ENCODE results near the gene RPS3.

GRCh38 chr11:75450826-75451821, 51.8 kb downstream of the RPS3 start:
- TF ChIP-seq, protein P1, sequence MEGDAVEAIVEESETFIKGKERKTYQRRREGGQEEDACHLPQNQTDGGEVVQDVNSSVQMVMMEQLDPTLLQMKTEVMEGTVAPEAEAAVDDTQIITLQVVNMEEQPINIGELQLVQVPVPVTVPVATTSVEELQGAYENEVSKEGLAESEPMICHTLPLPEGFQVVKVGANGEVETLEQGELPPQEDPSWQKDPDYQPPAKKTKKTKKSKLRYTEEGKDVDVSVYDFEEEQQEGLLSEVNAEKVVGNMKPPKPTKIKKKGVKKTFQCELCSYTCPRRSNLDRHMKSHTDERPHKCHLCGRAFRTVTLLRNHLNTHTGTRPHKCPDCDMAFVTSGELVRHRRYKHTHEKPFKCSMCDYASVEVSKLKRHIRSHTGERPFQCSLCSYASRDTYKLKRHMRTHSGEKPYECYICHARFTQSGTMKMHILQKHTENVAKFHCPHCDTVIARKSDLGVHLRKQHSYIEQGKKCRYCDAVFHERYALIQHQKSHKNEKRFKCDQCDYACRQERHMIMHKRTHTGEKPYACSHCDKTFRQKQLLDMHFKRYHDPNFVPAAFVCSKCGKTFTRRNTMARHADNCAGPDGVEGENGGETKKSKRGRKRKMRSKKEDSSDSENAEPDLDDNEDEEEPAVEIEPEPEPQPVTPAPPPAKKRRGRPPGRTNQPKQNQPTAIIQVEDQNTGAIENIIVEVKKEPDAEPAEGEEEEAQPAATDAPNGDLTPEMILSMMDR (IDR thresholded peaks at IDR 0.05 in 2 of 3, conservative IDR thresholded peaks at IDR 0.05 in 1 of 3; ENCODE audit: borderline replicate concordance in 1 of 3, insufficient read depth in 1 of 3, low read depth in 2 of 3, low read length in 2 of 3): peak; percentile 38 to 83 (median 81); a peak in 5 of 6 replicates
- TF ChIP-seq ELF1 (IDR thresholded peaks at IDR 0.05; ENCODE audit: borderline replicate concordance, low read depth) (no peak), EZH2phosphoT487 (IDR thresholded peaks at IDR 0.05; ENCODE audit: borderline replicate concordance) (no peak), YY1 (IDR thresholded peaks at IDR 0.05; ENCODE audit: extremely low read depth, insufficient replicate concordance, low read depth, low read length) (no peak), JUND (IDR thresholded peaks at IDR 0.05) (no peak), EZH2 (IDR thresholded peaks at IDR 0.05) (no peak)
